ENCODE data around the gene PCBP3.

The PCBP3 gene

GRCh38 chr21:45835301-45836267 lies 192.1 kb downstream of the PCBP3 start:
- POLR2A ChIA-PET: interaction anchor here (1.1 kb wide), 1 partner anchor 283 kb away, joined by 3 read pairs; no protein-coding TSS in a partner anchor
- TF ChIP-seq, protein P1, sequence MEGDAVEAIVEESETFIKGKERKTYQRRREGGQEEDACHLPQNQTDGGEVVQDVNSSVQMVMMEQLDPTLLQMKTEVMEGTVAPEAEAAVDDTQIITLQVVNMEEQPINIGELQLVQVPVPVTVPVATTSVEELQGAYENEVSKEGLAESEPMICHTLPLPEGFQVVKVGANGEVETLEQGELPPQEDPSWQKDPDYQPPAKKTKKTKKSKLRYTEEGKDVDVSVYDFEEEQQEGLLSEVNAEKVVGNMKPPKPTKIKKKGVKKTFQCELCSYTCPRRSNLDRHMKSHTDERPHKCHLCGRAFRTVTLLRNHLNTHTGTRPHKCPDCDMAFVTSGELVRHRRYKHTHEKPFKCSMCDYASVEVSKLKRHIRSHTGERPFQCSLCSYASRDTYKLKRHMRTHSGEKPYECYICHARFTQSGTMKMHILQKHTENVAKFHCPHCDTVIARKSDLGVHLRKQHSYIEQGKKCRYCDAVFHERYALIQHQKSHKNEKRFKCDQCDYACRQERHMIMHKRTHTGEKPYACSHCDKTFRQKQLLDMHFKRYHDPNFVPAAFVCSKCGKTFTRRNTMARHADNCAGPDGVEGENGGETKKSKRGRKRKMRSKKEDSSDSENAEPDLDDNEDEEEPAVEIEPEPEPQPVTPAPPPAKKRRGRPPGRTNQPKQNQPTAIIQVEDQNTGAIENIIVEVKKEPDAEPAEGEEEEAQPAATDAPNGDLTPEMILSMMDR (IDR thresholded peaks at IDR 0.05; ENCODE audit: control extremely low read depth, extremely low read depth, low read depth, missing control alignments): no peak
- no peak for DNase-seq (ENCODE audit: extremely low spot score)
- CTCF ChIA-PET: no interaction called here

- TF ChIP-seq, protein P1 (IDR thresholded peaks at IDR 0.05; ENCODE audit: control extremely low read depth, extremely low read depth, low read depth, missing control alignments): no peak
- no peak for DNase-seq (ENCODE audit: extremely low spot score)
- ChIA-PET CTCF (no interaction called here), POLR2A (no interaction called here)
These were observed 192.7 kb downstream of the PCBP3 start for GRCh38 chr21:45836268-45836655.

DNA sequence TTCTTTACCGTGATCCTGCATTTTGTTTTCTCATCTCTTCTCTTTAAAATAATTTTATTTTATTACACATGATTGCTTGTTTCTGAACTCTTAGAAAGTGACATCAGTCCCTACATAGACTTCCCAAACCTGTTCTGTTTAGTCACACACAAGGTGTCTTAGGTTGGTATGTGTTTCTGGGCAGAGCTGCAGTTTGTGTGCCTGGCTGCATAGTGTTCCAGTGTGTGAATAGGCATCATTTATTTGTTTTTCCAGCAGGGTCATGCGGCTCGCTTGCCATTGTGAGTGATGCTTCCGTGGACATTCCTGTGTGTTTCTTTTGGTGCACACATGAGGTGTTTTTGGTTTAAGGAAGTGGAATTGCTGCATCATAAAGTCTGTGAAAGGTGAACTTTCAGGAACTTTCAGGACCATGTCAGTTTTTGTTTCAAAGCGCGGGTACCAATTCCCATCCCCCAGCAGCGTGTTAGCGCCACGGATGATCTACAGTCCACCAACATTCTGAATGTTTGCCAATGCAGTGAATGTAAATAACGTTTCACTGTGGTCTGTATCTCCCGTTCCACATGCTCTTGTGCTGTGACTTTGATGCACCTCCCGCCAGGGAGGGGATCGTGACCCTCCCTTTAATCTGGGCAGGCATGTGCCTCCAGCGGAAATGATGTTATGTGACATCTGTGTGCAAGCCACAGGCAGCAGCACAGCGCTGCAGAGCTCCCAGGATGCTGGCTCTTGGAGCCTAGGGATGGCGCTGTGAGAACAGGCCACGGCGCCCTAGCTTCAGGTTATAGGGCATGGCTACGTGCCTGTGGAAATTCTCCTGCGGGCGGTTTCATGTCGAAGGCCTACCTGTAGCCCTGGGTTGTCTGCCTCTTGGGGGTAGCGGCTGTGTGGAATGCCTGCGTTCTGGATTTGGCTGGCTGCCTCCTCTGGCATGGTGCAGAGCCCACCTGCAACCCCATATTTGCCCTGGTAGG lies 193.5 kb downstream of the PCBP3 start:
- POLR2A ChIA-PET: no interaction called here
- TF ChIP-seq, protein P1 (IDR thresholded peaks at IDR 0.05; ENCODE audit: control extremely low read depth, extremely low read depth, low read depth, missing control alignments): no peak
- CTCF ChIA-PET: interaction anchor here (0.9 kb wide), 1 partner anchor 17 kb away, joined by 3 read pairs; no protein-coding TSS in a partner anchor

GRCh38 chr21:45837936-45838335 lies 194.4 kb downstream of the PCBP3 start:
- TF ChIP-seq, protein P1 (IDR thresholded peaks at IDR 0.05; ENCODE audit: control extremely low read depth, extremely low read depth, low read depth, missing control alignments): no peak
- DNase-seq (ENCODE audit: extremely low spot score): no peak
- POLR2A ChIA-PET: no interaction called here
- CTCF ChIA-PET: interaction anchor here (0.9 kb wide), 1 partner anchor 18 kb away, joined by 3 read pairs; no protein-coding TSS in a partner anchor

More for the DNA sequence above, 193.5 kb downstream of the PCBP3 start:
- no peak for DNase-seq (ENCODE audit: extremely low spot score)

GRCh38 chr21:45838634-45839033 lies 195.1 kb downstream of the PCBP3 start:
- no peak for DNase-seq (ENCODE audit: extremely low spot score)
- CTCF ChIA-PET: no interaction called here
- TF ChIP-seq, protein P1 (IDR thresholded peaks at IDR 0.05; ENCODE audit: control extremely low read depth, extremely low read depth, low read depth, missing control alignments): no peak
- POLR2A ChIA-PET: no interaction called here

DNA sequence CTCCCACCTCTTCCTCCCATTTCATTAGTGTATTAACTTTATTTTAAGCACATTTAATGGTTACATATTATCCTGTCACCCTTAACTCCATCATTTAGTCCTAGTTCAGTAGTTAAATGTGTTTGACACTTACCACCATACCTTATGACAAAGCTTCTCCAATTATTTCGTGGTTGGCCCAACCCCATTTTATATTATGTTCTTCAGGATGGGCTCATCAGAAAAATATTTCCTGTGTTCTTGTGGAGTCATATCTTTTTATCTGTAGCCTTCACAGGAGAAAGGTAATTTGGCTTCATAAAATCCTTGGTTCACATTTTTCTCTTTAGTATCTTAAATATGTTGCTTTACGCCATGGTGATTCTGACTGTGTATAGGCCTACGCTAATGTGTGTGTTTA lies 195.7 kb downstream of the PCBP3 start:
- TF ChIP-seq, protein P1 (IDR thresholded peaks at IDR 0.05; ENCODE audit: control extremely low read depth, extremely low read depth, low read depth, missing control alignments): no peak
- ChIA-PET POLR2A (no interaction called here), CTCF (interaction anchor here (1.2 kb wide), 1 partner anchor 10 kb away, joined by 3 read pairs; no protein-coding TSS in a partner anchor)
- no peak for DNase-seq (ENCODE audit: extremely low spot score)
